ENCODE measurements around the gene TAF6L.

GRCh38 chr11:62788991-62789390 lies 17.8 kb downstream of the TAF6L start:
- no peak for TF ChIP-seq CTCF (conservative IDR thresholded peaks at IDR 0.05)
- no peak for TF ChIP-seq ZFX (IDR thresholded peaks at IDR 0.05)

Data from C4-2B (cell line).